HEK293 (cell line): ENCODE results near the gene C9orf153.

Experiments
- CTCF ChIA-PET: fragments of 350-600 bp; formaldehyde crosslinking; extraction: SDS; loops from one replicate; lab custom pipeline; 2021; ENCODE audit warnings: antibody characterized with exemption; lab: Yijun Ruan, JAX
- POLR2A ChIA-PET: fragments of 300-600 bp; formaldehyde crosslinking; extraction: SDS; loops from one replicate; lab custom pipeline; 2020; ENCODE audit warnings: antibody characterized with exemption, inconsistent platforms; lab: Yijun Ruan, JAX
- H3K27ac ChIP-seq: fragments of 200-500 bp; sonication (Bioruptor generic); 2 replicates; pipeline ENCODE4 v1.5.1; 2014; ENCODE audit warnings: low read depth, low read length, control low read depth, inconsistent platforms; ENCODE audit errors: extremely low read depth
- H3K36me3 ChIP-seq, 2 experiments: fragments of 200-500 bp in 1 of 2; sonication (Bioruptor generic) in 1 of 2; 1 replicate in 1 of 2; 2 replicates in 1 of 2; pipeline ENCODE4 v1.5.1; 2014 to 2017; ENCODE audit warnings: inconsistent platforms in 2 of 2, low read length in 2 of 2; ENCODE audit not compliant: control insufficient read depth in 2 of 2, insufficient read depth in 1 of 2
- H3K4me1 ChIP-seq: fragments of 200-500 bp; sonication (Bioruptor generic); 2 replicates; pipeline ENCODE4 v1.5.1; 2014; ENCODE audit warnings: mild to moderate bottlenecking, low read length, inconsistent platforms; ENCODE audit not compliant: control insufficient read depth, insufficient read depth
- H3K4me3 ChIP-seq: 2 replicates; pipeline ENCODE4 v1.5.1; 2011; ENCODE audit warnings: low read depth, mild to moderate bottlenecking, control low read depth, low read length, moderate library complexity
- H3K9me3 ChIP-seq: fragments of 200-500 bp; sonication (Bioruptor generic); 2 replicates; pipeline ENCODE4 v1.5.1; 2014; ENCODE audit warnings: low read depth, low read length, inconsistent platforms; ENCODE audit not compliant: control insufficient read depth, insufficient read depth
- KLF17 ChIP-seq: fragments of 450-650 bp; formaldehyde crosslinking; IDR thresholded peaks from 2 replicates; pipeline ENCODE4 v1.5.1; 2016; ENCODE audit warnings: missing biosample characterization, missing genetic modification characterization
- KLF9 ChIP-seq: fragments of 450-650 bp; formaldehyde crosslinking; IDR thresholded peaks from 2 replicates; pipeline ENCODE4 v1.5.1; 2016; ENCODE audit warnings: missing biosample characterization, missing genetic modification characterization, low read depth
- MEIS1 ChIP-seq: sonication (generic); formaldehyde crosslinking; IDR thresholded peaks from 2 replicates; pipeline ENCODE4 v1.8.1; 2022; ENCODE audit warnings: missing genetic modification reagents, mild to moderate bottlenecking, borderline replicate concordance
- MZF1 ChIP-seq: fragments of 450-650 bp; formaldehyde crosslinking; IDR thresholded peaks from 2 replicates; pipeline ENCODE4 v1.5.1; 2017; ENCODE audit warnings: missing biosample characterization, missing genetic modification characterization, borderline replicate concordance
- PBX3 ChIP-seq: sonication (generic); formaldehyde crosslinking; IDR thresholded peaks from 2 replicates; pipeline ENCODE4 v1.8.1; 2022; ENCODE audit warnings: mild to moderate bottlenecking, moderate library complexity, missing genetic modification reagents
- PRDM1 ChIP-seq: fragments of 450-650 bp; formaldehyde crosslinking; IDR thresholded peaks from 2 replicates; pipeline ENCODE4; 2016; ENCODE audit warnings: missing biosample characterization, missing genetic modification characterization
- PRDM10 ChIP-seq: fragments of 450-650 bp; formaldehyde crosslinking; IDR thresholded peaks from 2 replicates; pipeline ENCODE4 v1.5.1; 2016; ENCODE audit warnings: missing biosample characterization, missing genetic modification characterization
- PRDM4 ChIP-seq: fragments of 450-650 bp; formaldehyde crosslinking; IDR thresholded peaks from 2 replicates; pipeline ENCODE4 v1.5.1; 2017; ENCODE audit warnings: missing biosample characterization, missing genetic modification characterization
- SETDB1 ChIP-seq: IDR thresholded peaks from one replicate; pipeline ENCODE4 v1.6.1; 2017; ENCODE audit warnings: mild to moderate bottlenecking, low read length, moderate library complexity, mixed read lengths; ENCODE audit not compliant: insufficient read length
- SP2 ChIP-seq: fragments of 450-650 bp; formaldehyde crosslinking; IDR thresholded peaks from 2 replicates; pipeline ENCODE4 v1.5.1; 2016; ENCODE audit warnings: missing biosample characterization, missing genetic modification characterization
- ZNF133 ChIP-seq: fragments of 450-650 bp; formaldehyde crosslinking; IDR thresholded peaks from 2 replicates; pipeline ENCODE4 v1.5.1; 2016; ENCODE audit warnings: missing biosample characterization, missing genetic modification characterization
- ZNF140 ChIP-seq: fragments of 450-650 bp; formaldehyde crosslinking; IDR thresholded peaks from 2 replicates; pipeline ENCODE4 v1.5.1; 2016; ENCODE audit warnings: missing biosample characterization, missing genetic modification characterization
- ZNF473 ChIP-seq: fragments of 450-650 bp; formaldehyde crosslinking; IDR thresholded peaks from 2 replicates; pipeline ENCODE4 v1.5.1; 2017; ENCODE audit warnings: missing biosample characterization, missing genetic modification characterization
- ZNF510 ChIP-seq: fragments of 450-650 bp; formaldehyde crosslinking; IDR thresholded peaks from 2 replicates; pipeline ENCODE4 v1.5.1; 2018; ENCODE audit warnings: mild to moderate bottlenecking, missing genetic modification characterization, missing biosample characterization; ENCODE audit not compliant: insufficient replicate concordance
- ZNF518A ChIP-seq: fragments of 450-650 bp; formaldehyde crosslinking; conservative IDR thresholded peaks from 2 replicates; pipeline ENCODE4 v1.5.1; 2016; ENCODE audit warnings: low read depth, missing biosample characterization, missing genetic modification characterization
- ZNF585B ChIP-seq: fragments of 450-650 bp; formaldehyde crosslinking; IDR thresholded peaks from 2 replicates; pipeline ENCODE4 v1.5.1; 2016; ENCODE audit warnings: missing biosample characterization, missing genetic modification characterization
- ZNF664 ChIP-seq: fragments of 450-650 bp; formaldehyde crosslinking; IDR thresholded peaks from 2 replicates; pipeline ENCODE4 v1.5.1; 2016; ENCODE audit warnings: missing biosample characterization, missing genetic modification characterization
- ZNF677 ChIP-seq: fragments of 450-650 bp; IDR thresholded peaks from 2 replicates; pipeline ENCODE4 v1.5.0; 2018; ENCODE audit warnings: missing biosample characterization, mild to moderate bottlenecking, missing genetic modification characterization, moderate library complexity
- ZSCAN30 ChIP-seq: fragments of 450-650 bp; IDR thresholded peaks from 2 replicates; pipeline ENCODE4 v1.5.1; 2018; ENCODE audit warnings: missing biosample characterization, mild to moderate bottlenecking, missing genetic modification characterization, moderate library complexity

Gene C9orf153

GRCh38 chr9:86181379-86182315 lies 77.8 kb downstream of the C9orf153 start:
- Histone ChIP-seq H3K4me3 (no peak overlapping the region), H3K9me3 (no peaks in the 10 kb centered on the region), H3K4me1 (no peaks in the 10 kb centered on the region; the same call in 1 of the 2 replicates)
- CTCF ChIA-PET = interaction anchor here (0.8 to 0.9 kb wide), 2 partner anchors 19 to 21 kb away, joined by 3 to 4 read pairs; no protein-coding TSS in a partner anchor
- TF ChIP-seq PRDM1 (tag by site-specific recombination) (peak; percentile 92), MZF1 (0 out of 2 replicates have a peak, but pooled peaks have one; percentile 31), ZNF664 (tag by site-specific recombination) (peak; percentile 50; the same call in 1 of the 2 replicates), PRDM10 (tag by site-specific recombination) (peak; percentile 18; the same call in 1 of the 2 replicates), PRDM4 (tag by site-specific recombination) (no peak)
- TF ChIP-seq, all 188 proteins: peak for 4
- no peak overlapping the region for H3K27ac ChIP-seq
- no peaks in the 10 kb centered on the region for H3K36me3 ChIP-seq
- POLR2A ChIA-PET = no interaction called here

- no peaks in the 10 kb centered on the region for H3K9me3 ChIP-seq
- H3K4me3 ChIP-seq = no peak overlapping the region
- ChIA-PET CTCF (interaction anchor here (0.6 kb wide), 1 partner anchor 156 kb away, joined by 3 read pairs; no protein-coding TSS in a partner anchor), POLR2A (interaction anchor here (0.6 kb wide), 1 partner anchor 8 kb away, joined by 3 read pairs; no protein-coding TSS in a partner anchor)
- H3K36me3 ChIP-seq = no peaks in the 10 kb centered on the region
- peaks cover 9% of the 10 kb centered on the region for H3K4me1 ChIP-seq
- no peak overlapping the region for H3K27ac ChIP-seq
- TF ChIP-seq ZSCAN30 (tag by site-specific recombination) (no peak), KLF9 (no peak), MEIS1 (CRISPR knock-in tag) (no peak), ZNF585B (tag by site-specific recombination) (no peak), PBX3 (no peak), ZNF510 (no peak), ZNF473 (tag by site-specific recombination) (no peak), ZNF677 (no peak), ZNF518A (tag by site-specific recombination) (no peak), SETDB1 (no peak), KLF17 (no peak), SP2 (tag by site-specific recombination) (no peak), ZNF140 (tag by site-specific recombination) (no peak), ZNF133 (tag by site-specific recombination) (no peak)
Observed at GRCh38 chr9:86178503-86178902, 81.0 kb downstream of the C9orf153 start.
